OCI-LY7 (cell line): ENCODE measurements around the gene AGPAT3.

Source experiments
- CTCF ChIP-seq: fragments of 200-600 bp; sonication (generic); conservative IDR thresholded peaks from 2 replicates; pipeline ENCODE4 v1.5.1; 2014; ENCODE audit warnings: mild to moderate bottlenecking, antibody characterized with exemption, low read length, moderate library complexity, mixed read lengths
- EZH2phosphoT487 ChIP-seq: fragments of 200-600 bp; sonication (generic); IDR thresholded peaks from 2 replicates; pipeline ENCODE4 v1.6.1; 2018; ENCODE audit warnings: low read depth, borderline replicate concordance, mild to moderate bottlenecking, mixed run types, antibody characterized with exemption, low read length, moderate library complexity, mixed read lengths

DNA sequence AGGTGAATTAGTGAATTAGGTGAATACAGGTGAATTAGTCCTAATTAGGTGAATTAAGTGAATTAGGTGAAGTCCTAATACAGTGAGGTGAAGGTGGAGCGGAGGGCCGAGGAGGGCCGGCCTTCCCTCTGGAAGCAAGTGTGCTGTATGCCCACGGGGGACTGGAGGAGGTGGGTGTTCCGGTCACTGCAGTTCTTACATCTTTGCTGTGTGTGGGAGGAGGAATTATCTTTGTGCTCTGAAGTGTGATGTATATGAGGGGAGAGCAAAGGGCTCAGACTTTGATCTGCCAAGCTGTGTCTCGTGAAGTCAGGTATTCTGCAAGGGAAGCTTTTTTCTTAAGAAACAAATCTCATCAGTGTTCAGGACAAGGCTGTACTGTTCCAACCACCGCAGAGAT is 45.4 kb downstream of the AGPAT3 start:
- TF ChIP-seq EZH2phosphoT487 (no peak), CTCF (no peak)
